ENCODE data around the gene SCN9A. TPM values are rescaled to one million over a fixed set of nuclear protein-coding genes. Genes with fewer than 3 reads are reported as not detected.

SCN9A gene
- total RNA-seq: 0.54 and 0.86 TPM in 2 replicates

GRCh38 chr2:166375736-166376487 is at the start of gene SCN9A:
SCN9A (minus strand) TSS chr2:166375944; CDS start chr2:166311756, 64,188 bp downstream.

Other genes starting within 250 kb of the SCN9A start
- gene SCN1A, start 247.9 kb downstream of the SCN9A start, total RNA-seq: 0.09 and 0.43 TPM in 2 replicates
- not detected in 2 replicates for gene SCN7A, start 118.3 kb upstream of the SCN9A start, total RNA-seq